ENCODE results near the gene ARHGEF38.
"Not testable (repeated sequence)": the region's sequence is repeated elsewhere in the genome, so short reads cannot be mapped to it uniquely, and the experiment has no call there.

ARHGEF38 gene

GRCh38 chr4:105719204-105719603, 166.8 kb downstream of the ARHGEF38 start:
- DNase-seq: no peak

- no peak for DNase-seq
Measured at GRCh38 chr4:105725623-105726022, 173.2 kb downstream of the ARHGEF38 start.

- not testable (repeated sequence) for DNase-seq
Measured at GRCh38 chr4:105729895-105730294, 177.5 kb downstream of the ARHGEF38 start.
